CD4-positive, alpha-beta T cell treated with Interferon alpha-2 for 1 hour (primary cell): ENCODE data around the gene RAB8B.
A peak's percentile ranks its signal among the peaks of the same experiment; 100 is the strongest.

Experiments used
- DNase-seq, 2 donors: peaks; one replicate each; pipeline ENCODE4 v3.0.0-alpha.2; 2020 to 2022

RAB8B gene

GRCh38 chr15:63188926-63189871 is at the start of gene RAB8B:
TSS of gene RAB8B (plus strand) at chr15:63189606. CDS start at chr15:63189625, 19 bp downstream.
- peak; percentile 95 to 97 for DNase-seq

DNA sequence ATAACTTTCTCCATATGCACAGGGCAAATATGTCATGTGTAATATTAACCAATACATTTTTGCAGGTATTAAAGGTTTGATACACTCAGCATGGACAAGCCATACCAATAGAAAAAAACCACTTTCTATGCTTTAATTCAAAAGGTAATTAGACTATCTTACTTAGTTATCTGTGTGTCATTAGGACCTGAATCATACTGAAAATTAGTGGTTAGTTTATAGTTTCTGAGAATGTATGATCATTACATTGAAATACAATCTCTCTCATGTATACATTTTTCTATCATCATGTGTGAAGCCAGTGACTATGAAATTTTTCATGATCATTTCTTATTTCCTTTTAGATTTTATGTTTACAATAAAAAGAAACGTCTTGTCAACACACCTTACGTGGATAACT is 48.5 kb upstream of the RAB8B start:
- DNase-seq = no peak

GRCh38 chr15:63145426-63145825 is 44.0 kb upstream of the RAB8B start:
- DNase-seq = no peak

GRCh38 chr15:63146684-63147083 is 42.7 kb upstream of the RAB8B start:
- DNase-seq = peak in 1 of 2 donors; percentile 13

- no peak for DNase-seq
Measured at GRCh38 chr15:63151665-63152064, 37.7 kb upstream of the RAB8B start.

- DNase-seq = no peak
Measured at GRCh38 chr15:63155486-63155885, 33.9 kb upstream of the RAB8B start.

GRCh38 chr15:63156086-63156710 is 33.2 kb upstream of the RAB8B start:
- DNase-seq = no peak

GRCh38 chr15:63156755-63157117 is 32.7 kb upstream of the RAB8B start:
- peak in 1 of 2 donors; percentile 20 for DNase-seq

DNA sequence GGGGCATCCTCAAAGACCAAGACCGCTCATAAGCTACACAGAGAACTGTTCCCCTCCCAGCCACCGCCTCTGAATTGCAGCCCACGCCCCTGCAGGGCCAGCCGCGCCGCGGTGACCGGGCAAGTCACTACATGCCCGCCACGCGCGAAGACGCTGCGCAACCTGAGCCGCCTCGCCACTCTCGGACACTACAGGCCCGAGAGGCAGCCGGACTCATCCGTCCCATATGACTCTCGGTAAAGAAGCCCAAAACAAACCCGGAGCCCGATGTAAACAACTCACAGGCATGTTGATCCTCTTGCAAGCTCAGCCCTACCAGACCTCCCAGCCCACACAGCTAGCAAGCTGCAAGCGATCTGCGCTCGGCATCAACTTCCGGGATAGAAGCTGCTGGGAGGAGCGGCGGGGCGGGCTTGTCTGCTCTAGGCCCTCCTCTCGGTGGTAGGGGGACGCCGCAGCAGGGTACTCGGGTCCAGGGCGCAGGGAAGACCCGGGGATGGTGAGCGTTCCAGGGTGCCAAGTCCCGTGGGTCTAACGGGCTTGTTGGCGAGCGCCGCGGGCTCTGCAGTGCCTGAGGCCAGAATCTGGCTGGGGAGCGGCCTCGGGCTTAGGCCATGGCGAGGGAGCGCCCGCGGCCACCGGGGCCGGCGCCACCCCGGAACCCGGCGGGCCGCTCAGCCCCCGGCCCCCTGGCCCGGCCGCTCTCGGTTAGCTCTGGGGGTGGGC is 32.1 kb upstream of the RAB8B start, which contains the start of gene RPS27L:
Gene RPS27L (minus strand): TSS at position 360 of the 726 bp plus-strand sequence. CDS start 72 bp downstream, at position 288.
- DNase-seq = peak; percentile 87

DNA sequence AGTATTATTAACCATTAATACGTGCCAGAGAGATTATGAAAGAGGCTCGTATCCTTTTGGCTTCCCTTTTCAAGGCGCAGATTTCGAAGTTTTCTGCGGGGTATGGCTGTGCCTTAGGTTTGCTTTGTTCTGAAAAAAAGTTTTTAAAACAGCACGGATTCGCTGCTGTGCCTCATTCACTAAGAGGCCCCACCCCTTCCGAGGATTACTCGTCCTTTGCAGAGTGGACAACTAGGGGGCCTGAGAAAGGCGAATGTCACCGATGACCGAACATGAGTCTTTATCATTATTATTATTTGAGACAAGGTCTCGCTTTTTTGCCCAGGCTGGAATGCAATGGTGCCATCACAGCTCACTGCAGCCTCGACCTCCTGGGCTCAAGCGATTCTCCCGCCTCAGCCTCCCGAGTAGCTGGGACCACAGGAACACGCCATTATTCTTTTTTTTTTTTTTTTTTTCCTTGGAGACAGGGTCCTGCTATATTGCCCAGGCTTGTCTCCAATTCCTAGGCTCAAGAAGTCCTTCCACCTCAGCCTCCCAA is 31.4 kb upstream of the RAB8B start:
- DNase-seq = peak; percentile 19 to 40

GRCh38 chr15:63160638-63161037 is 28.8 kb upstream of the RAB8B start:
- DNase-seq = no peak

- DNase-seq = no peak
Measured at GRCh38 chr15:63163217-63163616, 26.2 kb upstream of the RAB8B start.

DNA sequence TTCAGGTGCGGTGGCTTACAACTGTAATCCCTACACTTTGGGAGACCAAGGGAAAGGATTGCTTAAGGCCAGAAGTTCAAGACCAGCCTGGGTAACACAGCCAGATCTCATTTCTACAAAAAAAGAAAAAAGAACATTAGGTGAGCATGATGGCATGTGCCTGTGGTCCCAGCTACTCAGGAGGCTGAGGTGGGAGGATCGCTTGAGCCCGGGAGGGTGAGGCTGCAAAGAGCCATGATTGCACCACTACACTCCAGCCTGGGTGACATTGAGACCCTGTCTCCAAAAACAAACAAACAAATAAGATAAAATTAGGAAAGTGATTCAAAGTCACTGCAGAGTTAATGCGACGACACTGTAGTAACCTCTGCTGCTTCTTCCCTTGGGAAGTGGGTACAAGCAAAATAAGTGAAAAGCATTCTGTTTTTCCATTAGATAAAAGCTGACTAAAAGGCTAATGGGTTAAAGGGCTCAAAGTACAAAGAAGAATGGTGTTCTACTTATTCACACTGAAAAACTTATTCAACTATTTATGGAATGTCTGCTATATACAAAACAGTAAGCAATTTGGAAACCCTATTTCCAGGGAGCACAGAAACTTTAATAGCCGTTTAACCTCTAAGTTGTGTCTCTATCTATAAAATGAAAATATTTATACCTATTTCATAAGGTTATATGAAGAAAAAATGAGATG is 24.1 kb upstream of the RAB8B start:
- no peak for DNase-seq

- peak; percentile 7 to 46 for DNase-seq
Measured at GRCh38 chr15:63166219-63166618, 23.2 kb upstream of the RAB8B start.

DNA sequence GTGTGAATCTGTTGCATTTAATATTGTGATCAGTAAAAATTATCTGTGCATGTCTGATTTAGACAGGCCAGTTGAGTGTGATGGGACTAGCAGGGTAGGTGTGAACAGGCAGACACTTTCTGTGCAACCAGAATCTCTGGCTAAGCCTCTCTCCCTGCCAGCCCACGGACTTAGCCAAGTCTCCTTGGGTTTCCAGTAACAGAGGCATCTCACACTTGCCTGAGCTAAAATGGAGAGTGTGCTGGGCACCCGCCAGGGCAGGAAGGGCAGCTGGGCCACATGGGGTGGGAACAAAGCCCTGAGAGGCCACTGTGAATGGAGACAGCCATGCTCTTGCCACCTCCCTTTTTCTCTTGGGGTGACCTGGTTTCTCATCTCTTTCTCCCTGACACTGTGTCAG is 19.6 kb upstream of the RAB8B start:
- no peak for DNase-seq

- no peak for DNase-seq
Measured at GRCh38 chr15:63172376-63172775, 17.0 kb upstream of the RAB8B start.

- no peak for DNase-seq
Measured at GRCh38 chr15:63172851-63173451, 16.5 kb upstream of the RAB8B start.

GRCh38 chr15:63176302-63176701 is 13.1 kb upstream of the RAB8B start:
- no peak for DNase-seq

GRCh38 chr15:63178034-63178433 is 11.4 kb upstream of the RAB8B start:
- DNase-seq = no peak

GRCh38 chr15:63180746-63181145 is 8.7 kb upstream of the RAB8B start:
- DNase-seq = no peak

DNA sequence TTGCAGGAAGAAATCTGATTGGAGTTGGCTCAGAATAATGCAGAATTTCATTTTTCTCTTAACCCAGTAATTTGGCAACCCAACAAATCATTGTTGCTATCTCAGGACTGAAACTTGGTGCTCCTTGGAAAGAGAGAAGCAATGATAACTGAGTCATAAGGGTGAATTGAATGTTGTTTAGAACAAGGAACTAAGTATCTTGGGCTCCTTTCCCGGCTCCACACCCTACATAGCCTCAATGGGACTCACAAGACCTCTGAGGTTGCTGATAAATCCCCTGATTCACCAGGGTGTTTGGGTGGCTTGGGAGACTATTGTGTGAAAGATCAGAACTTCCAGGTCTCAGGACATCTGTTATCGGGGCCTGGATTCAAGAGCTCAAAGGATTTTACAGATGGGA is 7.8 kb upstream of the RAB8B start:
- no peak for DNase-seq

DNA sequence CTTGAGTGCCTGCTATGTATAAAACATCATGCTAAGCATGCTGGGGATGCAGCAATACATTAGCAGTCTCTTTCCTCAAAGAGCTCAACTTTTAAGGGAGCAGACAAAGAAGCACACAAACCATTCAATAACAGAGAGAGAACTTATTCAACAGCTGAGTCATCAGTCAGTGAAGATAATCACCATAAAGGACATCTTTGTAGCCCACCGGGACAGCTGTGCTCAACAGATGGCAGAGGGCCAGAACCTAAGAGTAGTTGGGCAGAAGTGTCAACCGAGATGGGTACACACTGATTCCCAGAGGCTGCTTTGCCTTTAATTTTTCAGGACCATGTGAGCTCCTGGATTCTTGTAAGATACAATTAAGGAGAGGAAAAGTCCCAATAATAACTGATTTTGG is 4.2 kb upstream of the RAB8B start:
- DNase-seq = no peak
